IMR-90 (cell line): ENCODE data around the gene KRTAP5-3. TPM values are rescaled to one million over a fixed set of nuclear protein-coding genes. Genes with fewer than 3 reads are reported as not detected.
"Not testable (repeated sequence)": the region's sequence is repeated elsewhere in the genome, so short reads cannot be mapped to it uniquely, and the experiment has no call there.

Experiments
- ATAC-seq: fragments of 200-7000 bp; cut with Tn5 transposase; 2 replicates; pipeline ENCODE4 v1.9.1; 2020; ENCODE audit warnings: low read depth, mild to moderate bottlenecking, moderate library complexity
- BruUV-seq: library from RNA; stranded (reverse); fragments of 400-500 nt; replicated peaks from 2 replicates; lab custom pipeline; 2021; lab: Mats Ljungman, UMichigan
- CTCF ChIA-PET: fragments of 300-600 bp; formaldehyde crosslinking; extraction: SDS; loops from one replicate; lab custom pipeline; 2021; ENCODE audit warnings: antibody characterized with exemption; lab: Yijun Ruan, JAX
- POLR2A ChIA-PET: fragments of 300-600 bp; sonication (Branson Sonifier 250); formaldehyde crosslinking; loops from one replicate; lab custom pipeline; 2022; ENCODE audit warnings: antibody characterized with exemption; ENCODE audit not compliant: unreplicated experiment; lab: Charles Lee
- DNase-seq: peaks from one replicate; pipeline ENCODE4 v3.0.0; 2013
- H2AFZ ChIP-seq: replicated peaks from 2 replicates; pipeline ENCODE3; 2013; ENCODE audit warnings: low read length, mild to moderate bottlenecking; ENCODE audit not compliant: poor library complexity
- H2AK5ac ChIP-seq: 2 replicates; pipeline ENCODE4 v1.6.1; 2013; ENCODE audit warnings: low read depth, low read length, inconsistent platforms
- H2AK9ac ChIP-seq: replicated peaks from 2 replicates; pipeline ENCODE3; 2013; ENCODE audit warnings: mild to moderate bottlenecking, low read depth, low read length, moderate library complexity; ENCODE audit not compliant: poor library complexity
- H2BK120ac ChIP-seq: 2 replicates; pipeline ENCODE4 v1.6.1; 2013; ENCODE audit warnings: low read depth, low read length, inconsistent platforms
- H2BK15ac ChIP-seq: 3 replicates; pipeline ENCODE4 v1.6.1; 2013; ENCODE audit warnings: low read depth, low read length, inconsistent platforms
- H2BK20ac ChIP-seq: 2 replicates; pipeline ENCODE4 v1.6.1; 2013; ENCODE audit warnings: low read depth, mild to moderate bottlenecking, inconsistent platforms, low read length, moderate library complexity
- H2BK5ac ChIP-seq: 2 replicates; pipeline ENCODE4 v1.6.1; 2013; ENCODE audit warnings: mild to moderate bottlenecking, low read depth, low read length, inconsistent platforms; ENCODE audit not compliant: poor library complexity, severe bottlenecking
- H3K14ac ChIP-seq: replicated peaks from 2 replicates; pipeline ENCODE4 v1.6.1; 2013; ENCODE audit warnings: low read depth, low read length, inconsistent platforms
- H3K18ac ChIP-seq: 2 replicates; pipeline ENCODE4 v1.6.1; 2013; ENCODE audit warnings: low read depth, low read length, control low read depth
- H3K23ac ChIP-seq: 2 replicates; pipeline ENCODE4 v1.6.1; 2013; ENCODE audit warnings: low read depth, low read length, inconsistent platforms
- H3K27ac ChIP-seq: 2 replicates; pipeline ENCODE4 v1.5.1; 2013; ENCODE audit warnings: mild to moderate bottlenecking, control low read depth, low read length; ENCODE audit not compliant: insufficient read depth
- H3K27me3 ChIP-seq: 2 replicates; pipeline ENCODE4 v1.6.1; 2013; ENCODE audit warnings: low read length; ENCODE audit not compliant: control insufficient read depth, insufficient read depth
- H3K36me3 ChIP-seq: 2 replicates; pipeline ENCODE4 v1.6.1; 2013; ENCODE audit warnings: low read length, mixed read lengths; ENCODE audit not compliant: control insufficient read depth, insufficient read depth
- H3K4ac ChIP-seq: 2 replicates; pipeline ENCODE4 v1.6.1; 2013; ENCODE audit warnings: low read depth, low read length, inconsistent platforms
- H3K4me1 ChIP-seq: 2 replicates; pipeline ENCODE4 v1.6.1; 2013; ENCODE audit warnings: low read length, mixed read lengths; ENCODE audit not compliant: control insufficient read depth, insufficient read depth
- H3K4me2 ChIP-seq: 2 replicates; pipeline ENCODE4 v1.6.1; 2013; ENCODE audit warnings: low read depth, mild to moderate bottlenecking, control low read depth, low read length, moderate library complexity
- H3K4me3 ChIP-seq: 2 replicates; pipeline ENCODE4 v1.5.1; 2013; ENCODE audit warnings: low read depth, mild to moderate bottlenecking, control low read depth, low read length, moderate library complexity; ENCODE audit not compliant: insufficient read depth
- H3K56ac ChIP-seq: 2 replicates; pipeline ENCODE4 v1.6.1; 2013; ENCODE audit warnings: low read length, inconsistent platforms; ENCODE audit not compliant: insufficient read depth; ENCODE audit errors: extremely low read depth
- H3K79me1 ChIP-seq, 2 experiments: 2 replicates each; pipeline ENCODE4 v1.6.1; 2013; ENCODE audit warnings: low read length in 2 of 2, inconsistent platforms in 1 of 2, low read depth in 1 of 2
- H3K9ac ChIP-seq: 2 replicates; pipeline ENCODE4 v1.6.1; 2013; ENCODE audit warnings: low read depth, low read length, control low read depth
- H3K9me1 ChIP-seq: 2 replicates; pipeline ENCODE4 v1.6.1; 2013; ENCODE audit warnings: low read length, inconsistent platforms; ENCODE audit not compliant: insufficient read depth
- H3K9me3 ChIP-seq: 2 replicates; pipeline ENCODE4 v1.6.1; 2013; ENCODE audit warnings: low read length; ENCODE audit not compliant: control insufficient read depth, insufficient read depth
- H4K20me1 ChIP-seq: 2 replicates; pipeline ENCODE4 v1.6.1; 2013; ENCODE audit warnings: low read length, inconsistent platforms; ENCODE audit not compliant: insufficient read depth
- H4K5ac ChIP-seq: 2 replicates; pipeline ENCODE4 v1.6.1; 2013; ENCODE audit warnings: mild to moderate bottlenecking, low read depth, low read length, control low read depth
- H4K8ac ChIP-seq, 2 experiments: 2 replicates each; pipeline ENCODE4 v1.6.1; 2013; ENCODE audit warnings: low read depth in 2 of 2, low read length in 2 of 2, control low read depth in 1 of 2, inconsistent platforms in 1 of 2
- H4K91ac ChIP-seq: 2 replicates; pipeline ENCODE4 v1.6.1; 2013; ENCODE audit warnings: low read depth, low read length, inconsistent platforms; ENCODE audit not compliant: insufficient read depth
- WGBS, 2 experiments: methylation state at CpG; one replicate each; pipeline versions ENCODE4 v1.1.5 to v1.1.7; 2013; ENCODE audit warnings: missing lambda C conversion rate in 2 of 2; ENCODE audit not compliant: insufficient read length in 1 of 2; ENCODE audit errors: extremely low coverage in 2 of 2; 5-methylcytosine and 5-hydroxymethylcytosine counted together
- dilution Hi-C: fragments of 300-500 bp; cut with HindIII; formaldehyde crosslinking; loops from one replicate; pipeline ENCODE4 v1.14.3; 2018; ENCODE audit warnings: low sequenced_read_pairs; ENCODE audit not compliant: unreplicated experiment
- in situ Hi-C: fragments of 300-500 bp; cut with MboI; formaldehyde crosslinking; loops from 3 replicates; pipeline ENCODE4 v1.14.3; 2019; ENCODE audit warnings: low sequenced_read_pairs, inconsistent platforms, mixed read lengths
- intact Hi-C: fragments of 100-400 bp; cut with micrococcal nuclease; formaldehyde crosslinking; loops from 2 replicates; pipeline ENCODE4 v1.10.0; 2022
- polyA plus RNA-seq, 3 experiments: library from polyadenylated mRNA; depleted of rRNA; stranded (reverse); fragments of >200 nt; gene quantifications; 2 replicates each; pipeline ENCODE4 v1.2.3, GENCODE V29; 2012; ENCODE audit warnings: low replicate concordance in 1 of 3
- total RNA-seq: library from RNA; depleted of rRNA; stranded (reverse); fragments of >200 nt; gene quantifications from 2 replicates; pipeline ENCODE4 v1.2.3, GENCODE V29; 2012

KRTAP5-3 gene
- total and polyA plus RNA-seq, 2 of the 4 experiments (the other 2 are of a cell fraction): not detected

- dilution Hi-C loops, H2BK20ac ChIP-seq, intact Hi-C loops: not testable (repeated sequence)
Measured at GRCh38 chr11:1575756-1576155, 32.5 kb downstream of the KRTAP5-3 start.

More at GRCh38 chr11:1575756-1576155, 32.5 kb downstream of the KRTAP5-3 start:
- H3K79me1 ChIP-seq, H2BK120ac ChIP-seq, H3K4me3 ChIP-seq, H3K36me3 ChIP-seq, H3K4ac ChIP-seq, H2BK5ac ChIP-seq, H3K23ac ChIP-seq, H4K91ac ChIP-seq, in situ Hi-C loops, H2AK5ac ChIP-seq, H3K9me1 ChIP-seq, BruUV-seq, H2AFZ ChIP-seq, ATAC-seq, H2BK15ac ChIP-seq, H4K8ac ChIP-seq, H4K5ac ChIP-seq, H3K18ac ChIP-seq, DNase-seq, H3K4me1 ChIP-seq, H3K9me3 ChIP-seq, H3K9ac ChIP-seq, H2AK9ac ChIP-seq, H3K14ac ChIP-seq, H3K56ac ChIP-seq, H3K27ac ChIP-seq, H3K4me2 ChIP-seq, POLR2A ChIA-PET: not testable (repeated sequence)
- WGBS, 2 experiments: 50% methylated on average over 1 of the region's 16 CpGs; no CpG with 5 or more reads in 1 of the 2 experiments
- Histone ChIP-seq H4K20me1 (peaks cover 14% of the 10 kb centered on the region), H3K27me3 (peaks cover 31% of the 10 kb centered on the region)
- CTCF ChIA-PET: interaction anchor here (1.5 to 4.4 kb wide), 2 partner anchors 18 to 30 kb away, joined by 7 to 30 read pairs; no protein-coding TSS in a partner anchor
